ENCODE data around the gene BNIP1. TPM values are rescaled to one million over a fixed set of nuclear protein-coding genes. Genes with fewer than 3 reads are reported as not detected.

Gene BNIP1
- total RNA-seq, 1 donor from 2014 or later = 13.2 TPM

GRCh38 chr5:173201636-173202265, 57.4 kb downstream of the BNIP1 start:
- H3K27me3 Mint-ChIP-seq (ENCODE audit: low read depth, unreplicated experiment) = peaks cover 32% of the 10 kb centered on the region
- no peak overlapping the region for H3K27ac ChIP-seq (ENCODE audit: low read depth, low read length)
- no peak overlapping the region for H3K27ac Mint-ChIP-seq (ENCODE audit: unreplicated experiment)
- no peak overlapping the region for H2AFZ ChIP-seq (ENCODE audit: low read depth, low read length)
- DNase-seq (ENCODE audit: low read depth) (peak; percentile 70), FAIRE-seq (peak; percentile 54)
- peaks cover 8% of the 10 kb centered on the region for H3K9me3 Mint-ChIP-seq (ENCODE audit: unreplicated experiment)
- peaks cover 16% of the 10 kb centered on the region for H3K4me1 ChIP-seq (ENCODE audit: insufficient read depth, low read length)
- H3K27me3 ChIP-seq (ENCODE audit: insufficient read depth, low read length) = peaks cover 17% of the 10 kb centered on the region
- no peak overlapping the region for H3K4me3 Mint-ChIP-seq (ENCODE audit: unreplicated experiment)
- H3K4me1 Mint-ChIP-seq (ENCODE audit: low read depth, unreplicated experiment) = peaks cover 3% of the 10 kb centered on the region
- peaks cover 8% of the 10 kb centered on the region for H3K9me3 ChIP-seq (ENCODE audit: insufficient read depth, low read depth, low read length)
- H3K4me3 ChIP-seq (ENCODE audit: insufficient read depth, low read depth, low read length) = no peak overlapping the region
- TF ChIP-seq, protein P1, sequence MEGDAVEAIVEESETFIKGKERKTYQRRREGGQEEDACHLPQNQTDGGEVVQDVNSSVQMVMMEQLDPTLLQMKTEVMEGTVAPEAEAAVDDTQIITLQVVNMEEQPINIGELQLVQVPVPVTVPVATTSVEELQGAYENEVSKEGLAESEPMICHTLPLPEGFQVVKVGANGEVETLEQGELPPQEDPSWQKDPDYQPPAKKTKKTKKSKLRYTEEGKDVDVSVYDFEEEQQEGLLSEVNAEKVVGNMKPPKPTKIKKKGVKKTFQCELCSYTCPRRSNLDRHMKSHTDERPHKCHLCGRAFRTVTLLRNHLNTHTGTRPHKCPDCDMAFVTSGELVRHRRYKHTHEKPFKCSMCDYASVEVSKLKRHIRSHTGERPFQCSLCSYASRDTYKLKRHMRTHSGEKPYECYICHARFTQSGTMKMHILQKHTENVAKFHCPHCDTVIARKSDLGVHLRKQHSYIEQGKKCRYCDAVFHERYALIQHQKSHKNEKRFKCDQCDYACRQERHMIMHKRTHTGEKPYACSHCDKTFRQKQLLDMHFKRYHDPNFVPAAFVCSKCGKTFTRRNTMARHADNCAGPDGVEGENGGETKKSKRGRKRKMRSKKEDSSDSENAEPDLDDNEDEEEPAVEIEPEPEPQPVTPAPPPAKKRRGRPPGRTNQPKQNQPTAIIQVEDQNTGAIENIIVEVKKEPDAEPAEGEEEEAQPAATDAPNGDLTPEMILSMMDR (IDR thresholded peaks at IDR 0.05; ENCODE audit: insufficient read depth, low read depth, low read length) = no peak
- TF ChIP-seq EZH2 (IDR thresholded peaks at IDR 0.05; ENCODE audit: insufficient read depth, low read length) = no peak
- no peaks in the 10 kb centered on the region for H3K36me3 Mint-ChIP-seq (ENCODE audit: low read depth, unreplicated experiment)
- H3K9ac ChIP-seq (ENCODE audit: low read length) = no peak overlapping the region
- no peaks in the 10 kb centered on the region for H4K20me1 ChIP-seq (ENCODE audit: insufficient read depth, low read length)
- no peaks in the 10 kb centered on the region for H3K79me2 ChIP-seq (ENCODE audit: insufficient read depth, low read length)
- peak overlapping the region; percentile 73 for H3K4me2 ChIP-seq (ENCODE audit: low read length)
- H3K36me3 ChIP-seq (ENCODE audit: insufficient read depth, low read length) = no peaks in the 10 kb centered on the region

DNA sequence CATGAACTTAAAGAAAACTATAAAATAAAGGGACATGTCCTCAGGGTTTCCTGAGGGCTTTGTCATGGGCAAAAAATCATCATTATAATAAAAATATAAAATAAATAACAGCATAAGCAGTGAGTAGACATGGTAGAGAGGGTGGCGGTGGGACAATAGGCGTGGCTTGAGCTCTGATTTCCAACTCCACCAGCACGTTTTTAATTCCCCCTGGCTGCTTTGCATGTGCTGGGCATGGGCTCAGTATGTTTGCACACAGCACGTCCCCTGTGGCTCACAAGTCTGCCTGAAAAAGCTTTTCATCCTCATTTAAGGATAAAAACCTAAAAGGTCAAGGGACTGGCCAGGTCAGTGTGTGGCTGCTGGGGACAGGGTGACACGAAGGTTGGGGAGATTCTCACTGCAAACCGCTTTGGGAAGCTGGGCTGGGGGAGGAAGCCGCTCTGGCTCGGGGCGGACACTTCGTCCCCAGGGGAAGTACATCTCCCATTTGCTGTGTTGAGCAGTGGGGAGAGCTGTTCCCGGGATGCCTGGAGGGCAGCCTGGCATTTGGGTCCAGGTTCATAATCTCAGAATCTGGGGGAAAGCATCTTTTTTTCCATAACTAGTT, 58.0 kb downstream of the BNIP1 start:
- TF ChIP-seq, protein P1 (IDR thresholded peaks at IDR 0.05; ENCODE audit: insufficient read depth, low read depth, low read length) = no peak
- no peak for TF ChIP-seq EZH2 (IDR thresholded peaks at IDR 0.05; ENCODE audit: insufficient read depth, low read length)
- no peak for FAIRE-seq
- H3K9me3 Mint-ChIP-seq (ENCODE audit: unreplicated experiment) = peaks cover 8% of the 10 kb centered on the region
- H4K20me1 ChIP-seq (ENCODE audit: insufficient read depth, low read length) = no peaks in the 10 kb centered on the region
- H3K4me1 Mint-ChIP-seq (ENCODE audit: low read depth, unreplicated experiment) = peaks cover 3% of the 10 kb centered on the region
- no peak for DNase-seq (ENCODE audit: low read depth)
- no peaks in the 10 kb centered on the region for H3K36me3 Mint-ChIP-seq (ENCODE audit: low read depth, unreplicated experiment)
- no peak overlapping the region for H3K4me3 ChIP-seq (ENCODE audit: insufficient read depth, low read depth, low read length)
- H3K9ac ChIP-seq (ENCODE audit: low read length) = peak overlapping the region; percentile 39
- H3K9me3 ChIP-seq (ENCODE audit: insufficient read depth, low read depth, low read length) = peaks cover 8% of the 10 kb centered on the region
- peaks cover 35% of the 10 kb centered on the region for H3K27me3 Mint-ChIP-seq (ENCODE audit: low read depth, unreplicated experiment)
- H3K27ac Mint-ChIP-seq (ENCODE audit: unreplicated experiment) = no peak overlapping the region
- H2AFZ ChIP-seq (ENCODE audit: low read depth, low read length) = peak overlapping the region; percentile 49
- peaks cover 16% of the 10 kb centered on the region for H3K4me1 ChIP-seq (ENCODE audit: insufficient read depth, low read length)
- peak overlapping the region; percentile 73 for H3K4me2 ChIP-seq (ENCODE audit: low read length)
- H3K27ac ChIP-seq (ENCODE audit: low read depth, low read length) = no peak overlapping the region
- H3K27me3 ChIP-seq (ENCODE audit: insufficient read depth, low read length) = peaks cover 22% of the 10 kb centered on the region
- H3K79me2 ChIP-seq (ENCODE audit: insufficient read depth, low read length) = no peaks in the 10 kb centered on the region
- H3K4me3 Mint-ChIP-seq (ENCODE audit: unreplicated experiment) = no peak overlapping the region
- no peaks in the 10 kb centered on the region for H3K36me3 ChIP-seq (ENCODE audit: insufficient read depth, low read length)
